Astrocyte of the hippocampus (primary cell): ENCODE results near the gene DGKQ.

ENCODE experiments used
- DNase-seq: peaks from one replicate; pipeline ENCODE4 v3.0.0; 2011; ENCODE audit warnings: low read depth, low spot score

DGKQ gene

GRCh38 chr4:973431-974397 lies at the start of gene DGKQ:
DGKQ (minus strand) TSS chr4:973569; CDS start chr4:973482, 87 bp downstream.
- peak; percentile 94 for DNase-seq

- no peak for DNase-seq
Measured at GRCh38 chr4:1022739-1023066, 49.3 kb upstream of the DGKQ start.

GRCh38 chr4:1022051-1022738 lies 48.8 kb upstream of the DGKQ start:
- DNase-seq: no peak

GRCh38 chr4:1021386-1022050 lies 48.1 kb upstream of the DGKQ start:
- DNase-seq: no peak

- peak; percentile 52 for DNase-seq
Measured at GRCh38 chr4:1019729-1020470, 46.5 kb upstream of the DGKQ start.

GRCh38 chr4:1019320-1019719 lies 46.0 kb upstream of the DGKQ start:
- DNase-seq: no peak

GRCh38 chr4:1018147-1019020 lies 45.0 kb upstream of the DGKQ start:
- peak; percentile 58 for DNase-seq

GRCh38 chr4:1017706-1018105 lies 44.3 kb upstream of the DGKQ start:
- no peak for DNase-seq

GRCh38 chr4:1017211-1017610 lies 43.8 kb upstream of the DGKQ start:
- DNase-seq: no peak

GRCh38 chr4:1015746-1016145 lies 42.4 kb upstream of the DGKQ start:
- DNase-seq: no peak

- DNase-seq: peak; percentile 73
Measured at GRCh38 chr4:1015179-1015578, 41.8 kb upstream of the DGKQ start.

GRCh38 chr4:1014291-1015167 lies 41.2 kb upstream of the DGKQ start:
- peak; percentile 74 for DNase-seq

GRCh38 chr4:1013225-1014073 lies 40.1 kb upstream of the DGKQ start:
- DNase-seq: no peak

GRCh38 chr4:1012034-1012739 lies 38.8 kb upstream of the DGKQ start:
- DNase-seq: peak; percentile 81

GRCh38 chr4:1011666-1012033 lies 38.3 kb upstream of the DGKQ start:
- DNase-seq: no peak

- peak; percentile 97 for DNase-seq
Measured at GRCh38 chr4:1011022-1011665, 37.8 kb upstream of the DGKQ start, which contains the start of gene FGFRL1. FGFRL1 (plus strand) TSS chr4:1011626; CDS start chr4:1012486, 860 bp downstream.

GRCh38 chr4:1010395-1011021 lies 37.1 kb upstream of the DGKQ start:
- peak; percentile 70 for DNase-seq
